ENCODE results near the gene IL33. TPM values are rescaled to one million over a fixed set of nuclear protein-coding genes. Genes with fewer than 3 reads are reported as not detected.

Gene IL33
- total RNA-seq, 1 donor from 2014 or later: not detected

DNA sequence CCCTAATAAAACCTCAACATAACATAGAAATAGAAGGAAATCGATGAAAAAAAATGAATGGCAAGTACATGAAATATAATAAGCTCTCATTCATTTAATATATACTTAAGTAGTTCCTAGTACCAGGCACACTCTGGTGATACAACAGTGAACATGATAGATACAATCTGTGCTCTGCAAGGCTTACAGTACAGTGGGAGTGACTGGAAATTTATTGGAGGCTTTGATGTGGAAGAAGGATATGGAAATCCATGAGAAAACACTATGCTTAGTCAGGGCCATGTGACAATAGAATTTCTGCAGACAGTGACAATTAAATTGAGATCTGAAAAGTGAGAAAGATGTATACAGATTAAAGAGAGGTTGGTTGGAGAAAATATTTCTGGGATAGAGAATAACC lies 32.0 kb upstream of the IL33 start:
- Mint-ChIP-seq H3K27me3 (ENCODE audit: low read depth) (peaks cover 3% of the 10 kb centered on the region), H3K9me3 (ENCODE audit: low read depth) (no peaks in the 10 kb centered on the region), H3K27ac (ENCODE audit: unreplicated experiment) (no peak overlapping the region), H3K4me1 (ENCODE audit: low read depth) (no peaks in the 10 kb centered on the region), H3K36me3 (ENCODE audit: low read depth) (no peaks in the 10 kb centered on the region), H3K4me3 (ENCODE audit: unreplicated experiment) (no peak overlapping the region)
- TF ChIP-seq, protein P1, sequence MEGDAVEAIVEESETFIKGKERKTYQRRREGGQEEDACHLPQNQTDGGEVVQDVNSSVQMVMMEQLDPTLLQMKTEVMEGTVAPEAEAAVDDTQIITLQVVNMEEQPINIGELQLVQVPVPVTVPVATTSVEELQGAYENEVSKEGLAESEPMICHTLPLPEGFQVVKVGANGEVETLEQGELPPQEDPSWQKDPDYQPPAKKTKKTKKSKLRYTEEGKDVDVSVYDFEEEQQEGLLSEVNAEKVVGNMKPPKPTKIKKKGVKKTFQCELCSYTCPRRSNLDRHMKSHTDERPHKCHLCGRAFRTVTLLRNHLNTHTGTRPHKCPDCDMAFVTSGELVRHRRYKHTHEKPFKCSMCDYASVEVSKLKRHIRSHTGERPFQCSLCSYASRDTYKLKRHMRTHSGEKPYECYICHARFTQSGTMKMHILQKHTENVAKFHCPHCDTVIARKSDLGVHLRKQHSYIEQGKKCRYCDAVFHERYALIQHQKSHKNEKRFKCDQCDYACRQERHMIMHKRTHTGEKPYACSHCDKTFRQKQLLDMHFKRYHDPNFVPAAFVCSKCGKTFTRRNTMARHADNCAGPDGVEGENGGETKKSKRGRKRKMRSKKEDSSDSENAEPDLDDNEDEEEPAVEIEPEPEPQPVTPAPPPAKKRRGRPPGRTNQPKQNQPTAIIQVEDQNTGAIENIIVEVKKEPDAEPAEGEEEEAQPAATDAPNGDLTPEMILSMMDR (IDR thresholded peaks at IDR 0.05): no peak
- DNase-seq (ENCODE audit: low spot score): no peak

DNA sequence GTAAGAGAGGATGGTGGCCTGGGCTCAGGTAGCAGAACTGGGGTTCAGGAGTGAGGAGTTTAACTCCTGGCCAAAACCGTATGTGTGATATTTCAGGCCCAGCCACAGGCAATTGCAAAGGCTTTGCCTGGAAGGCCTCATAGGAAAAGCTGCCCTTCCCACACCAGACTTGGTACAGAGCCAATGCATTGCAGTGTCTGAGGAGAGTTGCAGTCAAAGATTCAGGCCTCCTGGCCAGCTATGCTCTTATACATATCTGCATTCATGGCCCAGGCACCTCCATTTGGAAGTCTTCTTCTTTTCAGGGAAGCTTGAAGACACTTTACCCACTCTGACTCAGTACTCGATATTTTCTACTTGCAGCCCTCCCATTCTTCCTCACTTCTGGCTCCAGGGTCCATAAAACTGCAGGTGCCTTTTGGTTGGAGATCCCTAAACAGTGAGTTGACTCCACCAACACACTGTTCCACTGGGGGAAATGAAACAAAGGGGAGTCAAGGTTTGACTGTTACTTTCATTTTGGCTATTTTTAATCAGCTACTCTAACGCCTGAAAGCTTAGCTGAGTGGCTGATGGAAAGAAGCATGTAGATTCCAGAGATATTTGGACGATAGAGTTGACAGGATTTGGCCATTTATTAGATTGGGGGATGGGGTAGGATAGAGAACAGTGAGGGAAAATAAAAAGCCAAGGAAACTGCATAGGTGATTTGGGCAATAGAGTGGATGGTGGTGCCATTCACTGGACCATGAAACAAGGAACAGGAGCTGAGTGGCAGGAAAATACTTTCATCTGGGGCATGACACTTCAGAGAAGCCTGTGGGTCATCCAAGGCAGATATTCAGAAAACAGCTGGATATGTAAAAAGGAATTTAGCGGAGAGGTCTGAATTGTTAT lies 30.6 kb upstream of the IL33 start:
- Mint-ChIP-seq H3K36me3 (ENCODE audit: low read depth) (no peaks in the 10 kb centered on the region), H3K4me3 (ENCODE audit: unreplicated experiment) (no peak overlapping the region), H3K9me3 (ENCODE audit: low read depth) (no peaks in the 10 kb centered on the region), H3K27ac (ENCODE audit: unreplicated experiment) (no peak overlapping the region), H3K4me1 (ENCODE audit: low read depth) (no peaks in the 10 kb centered on the region), H3K27me3 (ENCODE audit: low read depth) (peaks cover 7% of the 10 kb centered on the region)
- TF ChIP-seq, protein P1 (IDR thresholded peaks at IDR 0.05): no peak
- no peak for DNase-seq (ENCODE audit: low spot score)

DNA sequence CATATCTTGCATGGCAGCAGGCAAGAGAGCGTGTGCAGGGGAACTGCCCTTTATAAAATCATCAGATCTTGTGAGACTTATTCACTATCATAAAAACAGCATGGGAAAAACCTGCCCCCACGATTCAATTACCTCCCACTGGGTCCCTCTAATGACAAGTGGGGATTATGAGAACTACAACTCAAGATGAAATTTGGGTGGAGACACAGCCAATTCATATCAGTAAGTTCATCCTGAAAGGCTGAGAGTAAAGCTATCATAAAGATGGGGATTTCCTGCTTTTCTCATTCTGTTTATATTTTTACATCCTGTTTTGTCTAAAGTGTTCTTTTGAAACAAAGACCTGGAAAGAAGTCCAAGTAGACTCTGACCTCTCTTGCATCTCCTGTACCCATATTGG lies 28.9 kb upstream of the IL33 start:
- Mint-ChIP-seq H3K27me3 (ENCODE audit: low read depth) (peaks cover 13% of the 10 kb centered on the region), H3K4me1 (ENCODE audit: low read depth) (no peaks in the 10 kb centered on the region), H3K36me3 (ENCODE audit: low read depth) (no peaks in the 10 kb centered on the region), H3K4me3 (ENCODE audit: unreplicated experiment) (no peak overlapping the region), H3K27ac (ENCODE audit: unreplicated experiment) (no peak overlapping the region), H3K9me3 (ENCODE audit: low read depth) (no peaks in the 10 kb centered on the region)
- DNase-seq (ENCODE audit: low spot score): no peak
- TF ChIP-seq, protein P1 (IDR thresholded peaks at IDR 0.05): no peak

DNA sequence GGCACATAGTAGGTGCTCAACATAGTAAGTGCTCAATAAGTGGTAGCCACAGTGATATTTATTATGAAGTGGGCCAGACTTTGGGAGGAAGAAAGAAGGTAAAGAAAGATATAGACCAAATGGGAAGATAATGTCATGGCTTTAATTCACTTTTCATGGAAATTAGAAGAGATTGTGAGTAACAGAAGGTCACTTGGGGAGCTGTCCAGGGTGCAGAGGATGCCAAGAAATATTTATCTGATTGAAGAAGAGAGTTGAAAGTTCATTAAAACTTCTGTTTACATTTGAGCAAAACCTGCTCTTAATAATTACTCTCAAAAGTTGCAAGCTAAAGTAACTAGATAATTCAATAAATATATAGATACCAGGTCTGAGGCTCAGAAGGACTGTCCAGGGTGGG lies 28.3 kb upstream of the IL33 start:
- no peak for DNase-seq (ENCODE audit: low spot score)
- Mint-ChIP-seq H3K27ac (ENCODE audit: unreplicated experiment) (no peak overlapping the region), H3K36me3 (ENCODE audit: low read depth) (no peaks in the 10 kb centered on the region), H3K4me1 (ENCODE audit: low read depth) (no peaks in the 10 kb centered on the region), H3K27me3 (ENCODE audit: low read depth) (peaks cover 19% of the 10 kb centered on the region), H3K9me3 (ENCODE audit: low read depth) (no peaks in the 10 kb centered on the region), H3K4me3 (ENCODE audit: unreplicated experiment) (no peak overlapping the region)
- TF ChIP-seq, protein P1 (IDR thresholded peaks at IDR 0.05): no peak

DNA sequence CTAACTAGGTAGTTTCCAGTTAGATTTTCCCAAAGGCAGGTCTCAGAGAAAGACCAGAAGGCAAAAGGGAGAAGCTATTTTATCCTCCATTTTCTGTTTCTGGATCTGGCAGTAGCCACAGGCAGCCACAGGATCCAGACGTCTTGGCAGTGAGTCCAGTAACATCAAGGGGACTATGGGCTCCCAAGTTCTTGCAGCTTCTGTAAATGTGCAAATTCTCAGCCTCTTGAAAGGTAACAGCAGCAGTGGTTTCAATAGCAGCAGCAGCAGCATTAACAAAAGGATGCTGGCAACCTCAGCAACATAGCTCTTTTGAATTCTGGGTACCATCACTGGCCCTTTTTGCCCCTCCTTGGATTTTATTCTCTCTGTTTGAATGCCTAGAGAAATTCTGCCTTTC lies 27.1 kb upstream of the IL33 start:
- no peak for DNase-seq (ENCODE audit: low spot score)
- H3K4me3 Mint-ChIP-seq (ENCODE audit: unreplicated experiment): no peak overlapping the region
- TF ChIP-seq, protein P1 (IDR thresholded peaks at IDR 0.05): no peak
- no peak overlapping the region for H3K27ac Mint-ChIP-seq (ENCODE audit: unreplicated experiment)
- H3K27me3 Mint-ChIP-seq (ENCODE audit: low read depth): peaks cover 23% of the 10 kb centered on the region
- no peaks in the 10 kb centered on the region for H3K36me3 Mint-ChIP-seq (ENCODE audit: low read depth)
- peaks cover 2% of the 10 kb centered on the region for H3K9me3 Mint-ChIP-seq (ENCODE audit: low read depth)
- no peaks in the 10 kb centered on the region for H3K4me1 Mint-ChIP-seq (ENCODE audit: low read depth)

Measured in chondrocyte (in vitro differentiated cells).